Pancreas (tissue), 10 donors: ENCODE data around the gene UBASH3B. TPM values are rescaled to one million over a fixed set of nuclear protein-coding genes. Genes with fewer than 3 reads are reported as not detected.

Experiments used
- ATAC-seq, 4 donors: fragments of 200-7000 bp; cut with Tn5 transposase; one replicate each; pipeline versions ENCODE4 v1.8.0 to v1.9.1; 2020; ENCODE audit warnings: mild to moderate bottlenecking in 4 of 4, moderate library complexity in 4 of 4
- DNase-seq, 6 donors: peaks; one replicate each; pipeline ENCODE4 v3.0.0-alpha.2; 2020
- FAIRE-seq: peaks from 2 replicates; lab custom pipeline; 2012; peaks lifted over from hg19 to GRCh38; lab: Jason Lieb, UNC
- H3K27ac ChIP-seq, 4 donors: fragments of 200-600 bp; sonication (generic); 1 replicate in 3 of 4; 2 replicates in 1 of 4; pipeline versions ENCODE4 v1.5.0 to v1.8.0; 2020
- H3K27me3 ChIP-seq, 4 donors: fragments of 200-600 bp; one replicate each; pipeline ENCODE4 v1.8.0; 2021
- H3K36me3 ChIP-seq, 3 donors: fragments of 200-600 bp; sonication (generic) in 1 of 3; one replicate each; pipeline versions ENCODE4 v1.5.0 to v1.8.0; 2020 to 2021
- H3K4me1 ChIP-seq, 3 donors: fragments of 200-600 bp; one replicate each; pipeline ENCODE4 v1.8.0; 2021
- H3K4me3 ChIP-seq, 4 donors: fragments of 200-600 bp; sonication (generic) in 2 of 4; one replicate each; pipeline versions ENCODE4 v1.5.0 to v1.8.0; 2020 to 2021
- H3K9me3 ChIP-seq, 4 donors: fragments of 200-600 bp; one replicate each; pipeline ENCODE4 v1.8.0; 2021
- CTCF ChIP-seq, 4 donors: fragments of 200-600 bp; sonication (generic) in 3 of 4; IDR thresholded peaks; one replicate each; pipeline versions ENCODE4 v1.5.0 to v1.8.0; 2021; ENCODE audit warnings: antibody characterized with exemption in 4 of 4
- WGBS, 2 donors: extraction: QIAGEN DNeasy Blood & Tissue Kit; methylation state at CpG; one replicate each; pipeline ENCODE4 v1.1.7; 2013; 5-methylcytosine and 5-hydroxymethylcytosine counted together
- intact Hi-C, 3 donors: fragments of 100-400 bp; cut with DNase I; formaldehyde crosslinking; loops; one replicate each; pipeline versions ENCODE4 v1.11.1 to v1.14.2; 2022
- polyA plus RNA-seq, 2 donors: library from polyadenylated mRNA; stranded (reverse); fragments of 200-250 nt; gene quantifications; one replicate each; pipeline ENCODE4 v1.2.3, GENCODE V29; 2013
- total RNA-seq, 6 donors: library from RNA; stranded (reverse); fragmentation: NEBNext Ultra II Directional in 4 of 6; extraction: Animal tissue kit (Norgen Biotek cat#: 25700) in 4 of 6; gene quantifications; one replicate each; pipeline versions ENCODE4 v1.2.1 to v1.2.4, GENCODE V29; 2021 to 2023
- donor health status: healthy with polysubstance abuse.
- donor health status: DM: no; HTN: no; CAD: no; lungs with moderate emphysema.
- donor health status: DM: no; HTN: no; CAD: no.
- donor health status: control.
- donor health status: control.
- donor health status: Bipolar disorder and iron deficiency.
- donor health status: DM: yes; HTN: yes; CAD: no.
- donor health status: DM: no; HTN: no; CAD: no.
- donor health status: DM: no; HTN: no; CAD: no.
- donor health status: DM: yes; HTN: yes; CAD: no.

The UBASH3B gene
- total and polyA plus RNA-seq, 8 donors: 0.56 to 5.8 (median 1.8) TPM

GRCh38 chr11:122714484-122714883, 59.0 kb downstream of the UBASH3B start:
- peak in 2 of 4 donors; percentile 48 to 50 for ATAC-seq
- Histone ChIP-seq H3K4me3 (no peak overlapping the region), H3K9me3 (no peaks in the 10 kb centered on the region), H3K4me1 (no peaks in the 10 kb centered on the region), H3K27me3 (no peaks in the 10 kb centered on the region), H3K27ac (no peak overlapping the region), H3K36me3 (no peaks in the 10 kb centered on the region)
- WGBS, 2 donors: 77 to 83% methylated on average over 5 of the region's 5 CpGs
- no peak for FAIRE-seq
- TF ChIP-seq CTCF (IDR thresholded peaks at IDR 0.05): no peak
- intact Hi-C loops: no loop called here
- no peak for DNase-seq

- intact Hi-C loops: no loop called here
- H3K36me3 ChIP-seq: no peaks in the 10 kb centered on the region
- DNase-seq: no peak
- no peak overlapping the region for H3K27ac ChIP-seq
- TF ChIP-seq CTCF (IDR thresholded peaks at IDR 0.05): no peak
- H3K9me3 ChIP-seq: no peaks in the 10 kb centered on the region
- H3K4me3 ChIP-seq: no peak overlapping the region
- 59 to 67% methylated on average over 11 of the region's 11 CpGs for WGBS, 2 donors
- FAIRE-seq: no peak
- no peaks in the 10 kb centered on the region for H3K27me3 ChIP-seq
- H3K4me1 ChIP-seq: no peaks in the 10 kb centered on the region
- peak in 1 of 4 donors; percentile 21 for ATAC-seq
These were observed 60.3 kb downstream of the UBASH3B start for GRCh38 chr11:122715548-122716440.

GRCh38 chr11:122717264-122717867, 61.8 kb downstream of the UBASH3B start:
- no peak for TF ChIP-seq CTCF (IDR thresholded peaks at IDR 0.05)
- Histone ChIP-seq H3K27ac (no peak overlapping the region), H3K27me3 (no peaks in the 10 kb centered on the region), H3K36me3 (no peaks in the 10 kb centered on the region), H3K9me3 (no peaks in the 10 kb centered on the region), H3K4me3 (no peak overlapping the region), H3K4me1 (no peaks in the 10 kb centered on the region)
- ATAC-seq: peak in 1 of 4 donors; percentile 37
- intact Hi-C loops: no loop called here
- 67 to 68% methylated on average over 9 of the region's 9 CpGs for WGBS, 2 donors
- no peak for FAIRE-seq
- DNase-seq: no peak

- FAIRE-seq: no peak
- WGBS, 2 donors: 79 to 86% methylated on average over 7 of the region's 7 CpGs
- TF ChIP-seq CTCF (IDR thresholded peaks at IDR 0.05): no peak
- H3K4me3 ChIP-seq: no peak overlapping the region
- H3K4me1 ChIP-seq: no peaks in the 10 kb centered on the region
- ATAC-seq: no peak
- H3K27me3 ChIP-seq: no peaks in the 10 kb centered on the region
- intact Hi-C loops: no loop called here
- H3K27ac ChIP-seq: no peak overlapping the region
- no peak for DNase-seq
- H3K9me3 ChIP-seq: no peaks in the 10 kb centered on the region
- no peaks in the 10 kb centered on the region for H3K36me3 ChIP-seq
These were observed 64.8 kb downstream of the UBASH3B start for GRCh38 chr11:122720107-122720881.
